ENCODE measurements around the gene BTBD9. TPM values are rescaled to one million over a fixed set of nuclear protein-coding genes. Genes with fewer than 3 reads are reported as not detected.

The BTBD9 gene
- total and polyA plus RNA-seq, 2 experiments from 2014 or later: 8.4 to 10.1 TPM

GRCh38 chr6:38587766-38588362 is 51.9 kb downstream of the BTBD9 start:
- Histone ChIP-seq H3K36me3 (no peaks in the 10 kb centered on the region), H3K27ac (no peak overlapping the region), H3K4me3 (no peak overlapping the region), H3K4me1 (ENCODE audit: low read depth) (no peaks in the 10 kb centered on the region), H3K9me3 (ENCODE audit: low read depth) (no peaks in the 10 kb centered on the region), H3K27me3 (no peaks in the 10 kb centered on the region)
- no peak for DNase-seq (ENCODE audit: low read depth in 1 of 2, low spot score in 1 of 2)
- TF ChIP-seq, protein P1, sequence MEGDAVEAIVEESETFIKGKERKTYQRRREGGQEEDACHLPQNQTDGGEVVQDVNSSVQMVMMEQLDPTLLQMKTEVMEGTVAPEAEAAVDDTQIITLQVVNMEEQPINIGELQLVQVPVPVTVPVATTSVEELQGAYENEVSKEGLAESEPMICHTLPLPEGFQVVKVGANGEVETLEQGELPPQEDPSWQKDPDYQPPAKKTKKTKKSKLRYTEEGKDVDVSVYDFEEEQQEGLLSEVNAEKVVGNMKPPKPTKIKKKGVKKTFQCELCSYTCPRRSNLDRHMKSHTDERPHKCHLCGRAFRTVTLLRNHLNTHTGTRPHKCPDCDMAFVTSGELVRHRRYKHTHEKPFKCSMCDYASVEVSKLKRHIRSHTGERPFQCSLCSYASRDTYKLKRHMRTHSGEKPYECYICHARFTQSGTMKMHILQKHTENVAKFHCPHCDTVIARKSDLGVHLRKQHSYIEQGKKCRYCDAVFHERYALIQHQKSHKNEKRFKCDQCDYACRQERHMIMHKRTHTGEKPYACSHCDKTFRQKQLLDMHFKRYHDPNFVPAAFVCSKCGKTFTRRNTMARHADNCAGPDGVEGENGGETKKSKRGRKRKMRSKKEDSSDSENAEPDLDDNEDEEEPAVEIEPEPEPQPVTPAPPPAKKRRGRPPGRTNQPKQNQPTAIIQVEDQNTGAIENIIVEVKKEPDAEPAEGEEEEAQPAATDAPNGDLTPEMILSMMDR (IDR thresholded peaks at IDR 0.05; ENCODE audit: low read depth, low read length): no peak

DNA sequence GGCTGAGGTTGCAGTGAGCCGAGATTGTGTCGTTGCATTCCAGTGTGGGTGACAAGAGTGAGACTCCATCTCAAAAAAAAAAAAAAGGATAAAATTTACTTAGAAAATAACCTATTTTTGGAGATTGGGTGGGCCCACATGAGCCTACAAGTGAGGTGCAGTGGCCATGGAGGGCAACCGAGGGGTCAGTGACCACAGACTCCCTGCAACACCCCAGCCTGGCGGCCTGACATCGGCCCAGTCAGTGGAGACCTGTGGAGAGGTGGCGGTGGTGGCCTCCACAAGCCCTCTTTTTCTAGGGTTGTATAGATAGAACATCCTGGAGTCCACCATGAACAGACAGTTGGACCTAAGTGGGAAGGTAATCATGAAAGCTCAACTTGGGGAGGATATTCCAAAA is 52.7 kb downstream of the BTBD9 start:
- no peaks in the 10 kb centered on the region for H3K27me3 ChIP-seq
- H3K9me3 ChIP-seq (ENCODE audit: low read depth): no peaks in the 10 kb centered on the region
- DNase-seq (ENCODE audit: low read depth in 1 of 2, low spot score in 1 of 2): no peak
- H3K4me1 ChIP-seq (ENCODE audit: low read depth): no peaks in the 10 kb centered on the region
- no peaks in the 10 kb centered on the region for H3K36me3 ChIP-seq
- TF ChIP-seq, protein P1 (IDR thresholded peaks at IDR 0.05; ENCODE audit: low read depth, low read length): no peak
- no peak overlapping the region for H3K4me3 ChIP-seq
- H3K27ac ChIP-seq: no peak overlapping the region

DNA sequence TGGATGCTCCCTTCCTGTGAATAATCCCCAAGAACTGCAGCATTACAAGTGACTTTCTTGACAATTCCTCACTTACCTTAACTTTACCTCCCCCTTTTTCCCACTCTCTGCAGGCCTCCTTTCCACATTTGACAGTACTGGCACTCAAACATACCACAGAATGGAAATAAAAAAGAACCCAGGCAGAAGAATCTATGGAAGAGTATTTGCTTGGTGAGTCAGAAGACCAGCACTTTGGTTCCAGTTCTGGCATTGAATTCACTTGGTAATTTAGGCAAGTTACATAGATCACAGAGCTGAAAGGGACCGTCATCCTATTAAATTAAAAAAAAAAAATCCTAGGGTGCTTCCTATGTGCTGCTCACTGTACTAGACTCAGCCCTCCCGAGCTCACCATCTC is 55.0 kb downstream of the BTBD9 start:
- H3K36me3 ChIP-seq: no peaks in the 10 kb centered on the region
- no peaks in the 10 kb centered on the region for H3K4me1 ChIP-seq (ENCODE audit: low read depth)
- no peak for DNase-seq (ENCODE audit: low read depth in 1 of 2, low spot score in 1 of 2)
- no peaks in the 10 kb centered on the region for H3K27me3 ChIP-seq
- H3K4me3 ChIP-seq: no peak overlapping the region
- no peaks in the 10 kb centered on the region for H3K9me3 ChIP-seq (ENCODE audit: low read depth)
- TF ChIP-seq, protein P1 (IDR thresholded peaks at IDR 0.05; ENCODE audit: low read depth, low read length): no peak
- H3K27ac ChIP-seq: no peak overlapping the region

DNA sequence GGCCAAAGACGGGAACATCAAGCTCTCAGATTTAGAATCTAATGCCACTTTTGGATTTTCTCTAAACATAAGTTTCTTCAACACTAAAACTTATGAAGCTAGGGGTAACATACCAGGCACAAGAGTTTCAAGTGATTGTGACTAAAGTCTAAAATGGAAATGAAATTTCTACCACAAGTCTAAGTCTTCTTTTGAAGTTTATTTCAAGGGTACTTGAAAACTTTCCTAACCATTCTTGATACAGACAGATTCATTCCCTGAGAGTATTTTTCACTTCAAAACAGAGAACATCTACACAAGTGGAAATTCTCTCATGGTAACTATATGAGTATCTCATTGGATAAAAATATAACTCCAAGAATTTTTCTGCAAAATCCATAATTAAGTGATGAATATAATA is 56.2 kb downstream of the BTBD9 start:
- TF ChIP-seq, protein P1 (IDR thresholded peaks at IDR 0.05; ENCODE audit: low read depth, low read length): no peak
- no peak for DNase-seq (ENCODE audit: low read depth in 1 of 2, low spot score in 1 of 2)
- Histone ChIP-seq H3K9me3 (ENCODE audit: low read depth) (no peaks in the 10 kb centered on the region), H3K27ac (no peak overlapping the region), H3K36me3 (no peaks in the 10 kb centered on the region), H3K27me3 (no peaks in the 10 kb centered on the region), H3K4me3 (no peak overlapping the region), H3K4me1 (ENCODE audit: low read depth) (no peaks in the 10 kb centered on the region)

GRCh38 chr6:38580030-38580429 is 59.7 kb downstream of the BTBD9 start:
- Histone ChIP-seq H3K36me3 (no peaks in the 10 kb centered on the region), H3K27ac (no peak overlapping the region), H3K4me3 (no peak overlapping the region), H3K27me3 (no peaks in the 10 kb centered on the region), H3K9me3 (ENCODE audit: low read depth) (no peaks in the 10 kb centered on the region), H3K4me1 (ENCODE audit: low read depth) (no peaks in the 10 kb centered on the region)
- TF ChIP-seq, protein P1 (IDR thresholded peaks at IDR 0.05; ENCODE audit: low read depth, low read length): no peak
- no peak for DNase-seq (ENCODE audit: low read depth in 1 of 2, low spot score in 1 of 2)
